ENCODE data around the gene C1orf198.

The C1orf198 gene

DNA sequence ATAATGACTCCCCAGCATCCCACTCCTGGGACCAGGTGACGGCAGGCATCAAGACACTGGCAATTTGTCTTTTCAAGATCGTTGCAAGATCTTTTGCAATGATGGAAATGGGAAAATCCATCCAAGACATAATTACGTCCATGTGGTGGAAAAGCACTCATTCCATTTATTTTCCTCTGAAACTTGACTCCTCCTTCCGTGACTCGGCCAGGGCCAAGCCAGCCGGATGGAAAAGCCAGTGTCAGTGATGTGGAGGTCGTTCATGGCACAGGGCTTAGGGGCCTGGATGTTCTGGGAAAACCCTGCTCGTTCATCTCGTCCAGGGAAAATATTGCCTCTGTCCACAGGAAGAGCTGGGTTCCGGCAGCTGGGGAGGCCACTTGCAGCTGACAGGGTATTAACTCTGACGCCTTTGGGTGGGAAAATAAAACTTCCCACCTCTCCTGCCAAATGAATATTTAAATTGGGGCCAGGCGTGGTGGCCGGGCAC, 46.2 kb downstream of the C1orf198 start:
- H3K9me3 ChIP-seq (ENCODE audit: insufficient read depth, low read depth, low read length): no peaks in the 10 kb centered on the region
- H3K79me2 ChIP-seq (ENCODE audit: insufficient read depth, low read length): no peaks in the 10 kb centered on the region
- H3K9me2 ChIP-seq (replicated peaks; ENCODE audit: low read depth, low read length): no peaks in the 10 kb centered on the region
- no peak overlapping the region for H3K4me3 ChIP-seq (ENCODE audit: low read length, poor library complexity, severe bottlenecking)
- TF ChIP-seq, protein P1, sequence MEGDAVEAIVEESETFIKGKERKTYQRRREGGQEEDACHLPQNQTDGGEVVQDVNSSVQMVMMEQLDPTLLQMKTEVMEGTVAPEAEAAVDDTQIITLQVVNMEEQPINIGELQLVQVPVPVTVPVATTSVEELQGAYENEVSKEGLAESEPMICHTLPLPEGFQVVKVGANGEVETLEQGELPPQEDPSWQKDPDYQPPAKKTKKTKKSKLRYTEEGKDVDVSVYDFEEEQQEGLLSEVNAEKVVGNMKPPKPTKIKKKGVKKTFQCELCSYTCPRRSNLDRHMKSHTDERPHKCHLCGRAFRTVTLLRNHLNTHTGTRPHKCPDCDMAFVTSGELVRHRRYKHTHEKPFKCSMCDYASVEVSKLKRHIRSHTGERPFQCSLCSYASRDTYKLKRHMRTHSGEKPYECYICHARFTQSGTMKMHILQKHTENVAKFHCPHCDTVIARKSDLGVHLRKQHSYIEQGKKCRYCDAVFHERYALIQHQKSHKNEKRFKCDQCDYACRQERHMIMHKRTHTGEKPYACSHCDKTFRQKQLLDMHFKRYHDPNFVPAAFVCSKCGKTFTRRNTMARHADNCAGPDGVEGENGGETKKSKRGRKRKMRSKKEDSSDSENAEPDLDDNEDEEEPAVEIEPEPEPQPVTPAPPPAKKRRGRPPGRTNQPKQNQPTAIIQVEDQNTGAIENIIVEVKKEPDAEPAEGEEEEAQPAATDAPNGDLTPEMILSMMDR (conservative IDR thresholded peaks at IDR 0.05; ENCODE audit: low read length): no peak
- no peak for TF ChIP-seq EZH2phosphoT487 (IDR thresholded peaks at IDR 0.05; ENCODE audit: borderline replicate concordance)
- H3K36me3 ChIP-seq (ENCODE audit: insufficient read depth, low read length): no peaks in the 10 kb centered on the region
- no peaks in the 10 kb centered on the region for H4K20me1 ChIP-seq (ENCODE audit: insufficient read depth, low read length, poor library complexity, severe bottlenecking)
- no peaks in the 10 kb centered on the region for H3K27me3 ChIP-seq (ENCODE audit: insufficient read depth, low read length, poor library complexity, severe bottlenecking)
- H3F3A ChIP-seq (ENCODE audit: low read depth): no peaks in the 10 kb centered on the region
- H2AFZ ChIP-seq (ENCODE audit: low read length): no peak overlapping the region
- H3K9ac ChIP-seq (ENCODE audit: low read depth, low read length, poor library complexity, severe bottlenecking): no peak overlapping the region
- no peak overlapping the region for H3K4me2 ChIP-seq (ENCODE audit: low read depth, low read length, poor library complexity, severe bottlenecking)
- H3K4me1 ChIP-seq (ENCODE audit: insufficient read depth, low read length, poor library complexity, severe bottlenecking): no peaks in the 10 kb centered on the region

DNA sequence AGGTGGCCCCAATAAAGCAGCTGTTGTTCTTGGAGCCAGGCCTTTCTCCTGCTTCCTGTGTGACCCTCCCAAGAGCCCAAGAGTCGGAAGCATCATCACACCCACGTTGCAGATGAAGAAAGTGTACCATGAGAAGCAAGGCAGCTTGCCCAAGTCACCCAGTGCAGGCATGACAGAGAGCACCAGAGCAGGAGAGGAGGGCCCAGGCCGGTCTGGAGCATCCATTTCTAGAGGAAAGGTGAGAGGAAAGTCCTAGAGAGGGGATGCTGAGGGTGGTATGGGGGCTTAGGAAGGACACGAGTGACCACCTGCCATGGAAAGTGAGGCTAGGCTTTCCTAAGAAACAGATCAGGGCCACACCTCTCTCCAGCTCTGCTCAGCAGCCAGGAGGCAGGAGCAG, 47.0 kb downstream of the C1orf198 start:
- Histone ChIP-seq H3F3A (ENCODE audit: low read depth) (no peaks in the 10 kb centered on the region), H3K9me3 (ENCODE audit: insufficient read depth, low read depth, low read length) (no peaks in the 10 kb centered on the region), H3K4me1 (ENCODE audit: insufficient read depth, low read length, poor library complexity, severe bottlenecking) (no peaks in the 10 kb centered on the region), H3K27me3 (ENCODE audit: insufficient read depth, low read length, poor library complexity, severe bottlenecking) (no peaks in the 10 kb centered on the region), H3K9ac (ENCODE audit: low read depth, low read length, poor library complexity, severe bottlenecking) (no peak overlapping the region), H3K9me2 (replicated peaks; ENCODE audit: low read depth, low read length) (no peaks in the 10 kb centered on the region), H3K36me3 (ENCODE audit: insufficient read depth, low read length) (no peaks in the 10 kb centered on the region), H3K4me3 (ENCODE audit: low read length, poor library complexity, severe bottlenecking) (no peak overlapping the region), H3K4me2 (ENCODE audit: low read depth, low read length, poor library complexity, severe bottlenecking) (no peak overlapping the region), H2AFZ (ENCODE audit: low read length) (no peak overlapping the region), H3K79me2 (ENCODE audit: insufficient read depth, low read length) (no peaks in the 10 kb centered on the region), H4K20me1 (ENCODE audit: insufficient read depth, low read length, poor library complexity, severe bottlenecking) (no peaks in the 10 kb centered on the region)
- TF ChIP-seq, protein P1 (conservative IDR thresholded peaks at IDR 0.05; ENCODE audit: low read length): no peak
- TF ChIP-seq EZH2phosphoT487 (IDR thresholded peaks at IDR 0.05; ENCODE audit: borderline replicate concordance): no peak

DNA sequence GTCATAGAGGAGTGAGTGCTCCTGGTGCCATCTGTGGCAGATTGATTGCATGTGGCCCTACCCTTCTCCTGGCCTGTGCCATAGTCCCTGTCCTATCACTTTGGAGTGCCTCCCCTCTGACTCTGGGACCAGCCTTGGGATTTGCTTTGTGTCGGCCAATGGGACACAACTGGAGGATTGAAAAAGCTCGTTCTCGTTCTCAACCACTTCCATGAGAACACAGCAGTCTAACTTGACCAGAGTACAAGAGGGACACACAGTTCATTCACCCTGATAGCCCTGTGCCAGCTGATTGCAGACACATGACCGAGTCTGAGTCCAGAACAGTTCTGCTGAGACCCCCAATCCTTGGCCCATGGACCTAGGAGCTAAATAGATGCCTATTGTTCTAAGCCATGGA, 47.8 kb downstream of the C1orf198 start:
- H3K9me2 ChIP-seq (replicated peaks; ENCODE audit: low read depth, low read length): no peaks in the 10 kb centered on the region

More for the DNA sequence above, 47.8 kb downstream of the C1orf198 start:
- H3K4me2 ChIP-seq (ENCODE audit: low read depth, low read length, poor library complexity, severe bottlenecking): no peak overlapping the region
- no peaks in the 10 kb centered on the region for H4K20me1 ChIP-seq (ENCODE audit: insufficient read depth, low read length, poor library complexity, severe bottlenecking)
- no peaks in the 10 kb centered on the region for H3K4me1 ChIP-seq (ENCODE audit: insufficient read depth, low read length, poor library complexity, severe bottlenecking)
- H3K36me3 ChIP-seq (ENCODE audit: insufficient read depth, low read length): no peaks in the 10 kb centered on the region
- no peak overlapping the region for H3K9ac ChIP-seq (ENCODE audit: low read depth, low read length, poor library complexity, severe bottlenecking)
- no peaks in the 10 kb centered on the region for H3K79me2 ChIP-seq (ENCODE audit: insufficient read depth, low read length)
- no peak overlapping the region for H2AFZ ChIP-seq (ENCODE audit: low read length)
- H3K9me3 ChIP-seq (ENCODE audit: insufficient read depth, low read depth, low read length): no peaks in the 10 kb centered on the region
- no peak overlapping the region for H3K4me3 ChIP-seq (ENCODE audit: low read length, poor library complexity, severe bottlenecking)
- no peaks in the 10 kb centered on the region for H3F3A ChIP-seq (ENCODE audit: low read depth)
- no peaks in the 10 kb centered on the region for H3K27me3 ChIP-seq (ENCODE audit: insufficient read depth, low read length, poor library complexity, severe bottlenecking)
- TF ChIP-seq, protein P1 (conservative IDR thresholded peaks at IDR 0.05; ENCODE audit: low read length): no peak
- no peak for TF ChIP-seq EZH2phosphoT487 (IDR thresholded peaks at IDR 0.05; ENCODE audit: borderline replicate concordance)

Data from Loucy (cell line).